K562 (cell line): ENCODE data around the gene RIIAD1. TPM values are rescaled to one million over a fixed set of nuclear protein-coding genes. Genes with fewer than 3 reads are reported as not detected.

ENCODE experiments used
- ARID1B ChIP-seq: fragments of 450-650 bp; IDR thresholded peaks from 2 replicates; pipeline ENCODE4 v1.6.1; 2016; ENCODE audit warnings: antibody characterized with exemption, mild to moderate bottlenecking, inconsistent platforms
- DACH1 ChIP-seq: fragments of 450-650 bp; IDR thresholded peaks from 2 replicates; pipeline ENCODE4 v1.6.1; 2018; ENCODE audit not compliant: partially characterized antibody
- E2F8 ChIP-seq: fragments of 450-650 bp; IDR thresholded peaks from 2 replicates; pipeline ENCODE4 v1.7.1; 2018; ENCODE audit warnings: mild to moderate bottlenecking, low read depth; ENCODE audit not compliant: partially characterized antibody
- MED1 ChIP-seq: sonication (generic); formaldehyde crosslinking; IDR thresholded peaks from 2 replicates; pipeline ENCODE4 v1.8.1; 2023; ENCODE audit warnings: missing genetic modification reagents, borderline replicate concordance
- PHF8 ChIP-seq: fragments of 200-600 bp; sonication (generic); IDR thresholded peaks from 2 replicates; pipeline ENCODE4 v1.6.1; 2012; ENCODE audit warnings: mixed run types, mild to moderate bottlenecking, inconsistent platforms, low read length, moderate library complexity, borderline replicate concordance
- RBM22 ChIP-seq: fragments of 200-400 bp; formaldehyde crosslinking; IDR thresholded peaks from 2 replicates; pipeline ENCODE4 v1.6.1; 2018; ENCODE audit warnings: low read length, low read depth; ENCODE audit not compliant: poor library complexity, severe bottlenecking
- SOX6 ChIP-seq: fragments of 450-650 bp; IDR thresholded peaks from 2 replicates; pipeline ENCODE4 v1.6.1; 2014; ENCODE audit warnings: mild to moderate bottlenecking
- TARDBP ChIP-seq: fragments of 450-650 bp; IDR thresholded peaks from 2 replicates; pipeline ENCODE4 v1.6.1; 2016
- TCF7L2 ChIP-seq: fragments of 150-350 bp; IDR thresholded peaks from 2 replicates; pipeline ENCODE4 v1.6.1; 2016; ENCODE audit warnings: low read depth, mild to moderate bottlenecking, low read length, moderate library complexity
- TEAD4 ChIP-seq, 2 experiments: sonication (generic) in 1 of 2; formaldehyde crosslinking in 1 of 2; IDR thresholded peaks; 2 replicates each; pipeline versions ENCODE4 v1.6.1 to v1.8.0; 2012 to 2022; ENCODE audit warnings: borderline replicate concordance in 1 of 2, inconsistent platforms in 1 of 2, low read length in 1 of 2, mild to moderate bottlenecking in 1 of 2, missing genetic modification reagents in 1 of 2
- TFE3 ChIP-seq: fragments of 450-650 bp; formaldehyde crosslinking; IDR thresholded peaks from 2 replicates; pipeline ENCODE4 v1.4.0; 2020; ENCODE audit warnings: mild to moderate bottlenecking, mixed read lengths
- XRCC4 ChIP-seq: IDR thresholded peaks from one replicate; pipeline ENCODE4 v1.6.1; 2011; ENCODE audit not compliant: insufficient read depth, insufficient read length; ENCODE audit errors: extremely low read depth
- ZFX ChIP-seq: sonication (generic); formaldehyde crosslinking; IDR thresholded peaks from 2 replicates; pipeline ENCODE4 v1.8.0; 2022; ENCODE audit warnings: mild to moderate bottlenecking, missing genetic modification reagents, moderate library complexity
- ZNF184 ChIP-seq: sonication (generic); formaldehyde crosslinking; IDR thresholded peaks from 2 replicates; pipeline ENCODE4 v1.5.0; 2020; ENCODE audit warnings: missing genetic modification reagents
- ZNF224 ChIP-seq: sonication (generic); formaldehyde crosslinking; IDR thresholded peaks from 2 replicates; pipeline ENCODE4 v1.8.0; 2022; ENCODE audit warnings: mild to moderate bottlenecking, missing genetic modification reagents
- ZNF592 ChIP-seq: fragments of 450-650 bp; IDR thresholded peaks from 2 replicates; pipeline ENCODE4 v1.6.1; 2017; ENCODE audit warnings: antibody characterized with exemption, mild to moderate bottlenecking
- ZNF75A ChIP-seq: fragments of 450-650 bp; formaldehyde crosslinking; IDR thresholded peaks from 2 replicates; pipeline ENCODE4 v1.4.0; 2020; ENCODE audit warnings: mild to moderate bottlenecking
- polyA plus RNA-seq, 8 experiments: library from polyadenylated mRNA; depleted of rRNA in 4 of 8; stranded (reverse) in 5 of 8; unstranded in 3 of 8; fragments of >200 nt; fragmentation: Nextera tagmentation in 2 of 8; fragmentation: Illumina TruSeq in 1 of 8; extraction: Ambion mirVana in 2 of 8; extraction: Trizol in 1 of 8; gene quantifications; 2 replicates each; pipeline versions ENCODE4 v1.2.1 to v1.2.3, GENCODE V29; 2011 to 2014; ENCODE audit warnings: inconsistent platforms in 1 of 8, missing spikeins in 1 of 8
- total RNA-seq, 7 experiments: library from RNA; depleted of rRNA in 6 of 7; stranded (reverse); fragments of >200 nt in 6 of 7; fragmentation: Illumina TruSeq in 2 of 7; extraction: Trizol in 2 of 7; gene quantifications; 2 replicates each; pipeline versions ENCODE4 v1.2.1 to v1.2.3, GENCODE V29; 2011 to 2021; ENCODE audit warnings: low replicate concordance in 1 of 7

The RIIAD1 gene
- total and polyA plus RNA-seq, 9 of the 15 experiments (the other 6 are each of a cell fraction or from before 2014, with no cell fraction given) = not detected

- TF ChIP-seq E2F8 (no peak), DACH1 (no peak), ZFX (no peak), TCF7L2 (no peak), MED1 (CRISPR knock-in tag) (no peak), XRCC4 (no peak), PHF8 (no peak), ZNF184 (CRISPR knock-in tag) (no peak), ZNF224 (CRISPR knock-in tag) (no peak), TEAD4 (IDR thresholded peaks at IDR 0.05; ENCODE audit: low read length) (peak; percentile 88), TEAD4 (CRISPR knock-in tag; IDR thresholded peaks at IDR 0.05; ENCODE audit: borderline replicate concordance) (no peak), TARDBP (no peak), ARID1B (peak; percentile 95), RBM22 (no peak), ZNF592 (no peak), ZNF75A (CRISPR knock-in tag) (no peak), TFE3 (CRISPR knock-in tag) (no peak), SOX6 (peak; percentile 81; the same call in 1 of the 2 replicates)
Measured at GRCh38 chr1:151714820-151715725, 6.2 kb upstream of the RIIAD1 start (continued).
